ENCODE results near the gene ALDH1A1.

DNA sequence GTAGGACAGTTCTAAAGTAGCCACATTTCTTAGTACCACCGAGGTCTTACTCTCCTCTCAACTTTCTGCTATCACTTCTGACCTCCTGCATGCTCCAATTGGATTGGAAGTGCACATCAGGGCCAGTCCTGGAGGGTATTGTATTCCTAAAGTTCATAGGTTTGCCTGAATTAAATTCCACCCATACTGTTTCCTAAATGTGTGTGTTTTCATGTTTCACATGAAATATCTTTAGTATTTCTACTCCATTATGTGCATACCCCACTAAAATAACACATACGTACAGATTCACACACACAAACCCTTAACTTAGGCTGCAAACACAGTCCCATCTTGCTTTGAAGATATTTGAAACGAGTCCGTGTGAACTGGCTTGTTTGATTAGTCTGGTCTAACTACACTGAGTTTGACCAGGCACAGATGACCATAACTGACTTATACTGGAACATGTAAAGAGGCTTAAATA is 24.8 kb downstream of the ALDH1A1 start:
- TF ChIP-seq, protein P1, sequence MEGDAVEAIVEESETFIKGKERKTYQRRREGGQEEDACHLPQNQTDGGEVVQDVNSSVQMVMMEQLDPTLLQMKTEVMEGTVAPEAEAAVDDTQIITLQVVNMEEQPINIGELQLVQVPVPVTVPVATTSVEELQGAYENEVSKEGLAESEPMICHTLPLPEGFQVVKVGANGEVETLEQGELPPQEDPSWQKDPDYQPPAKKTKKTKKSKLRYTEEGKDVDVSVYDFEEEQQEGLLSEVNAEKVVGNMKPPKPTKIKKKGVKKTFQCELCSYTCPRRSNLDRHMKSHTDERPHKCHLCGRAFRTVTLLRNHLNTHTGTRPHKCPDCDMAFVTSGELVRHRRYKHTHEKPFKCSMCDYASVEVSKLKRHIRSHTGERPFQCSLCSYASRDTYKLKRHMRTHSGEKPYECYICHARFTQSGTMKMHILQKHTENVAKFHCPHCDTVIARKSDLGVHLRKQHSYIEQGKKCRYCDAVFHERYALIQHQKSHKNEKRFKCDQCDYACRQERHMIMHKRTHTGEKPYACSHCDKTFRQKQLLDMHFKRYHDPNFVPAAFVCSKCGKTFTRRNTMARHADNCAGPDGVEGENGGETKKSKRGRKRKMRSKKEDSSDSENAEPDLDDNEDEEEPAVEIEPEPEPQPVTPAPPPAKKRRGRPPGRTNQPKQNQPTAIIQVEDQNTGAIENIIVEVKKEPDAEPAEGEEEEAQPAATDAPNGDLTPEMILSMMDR (conservative IDR thresholded peaks at IDR 0.05; ENCODE audit: low read depth, low read length) = no peak
- no peak for TF ChIP-seq EZH2phosphoT487 (IDR thresholded peaks at IDR 0.05; ENCODE audit: borderline replicate concordance, low read length)

Data from PC-3 (cell line).